ENCODE results near the gene MCTS1.
"Not testable (repeated sequence)": the region's sequence is repeated elsewhere in the genome, so short reads cannot be mapped to it uniquely, and the experiment has no call there.

MCTS1 gene

GRCh38 chrX:120603707-120604360, at the start of gene MCTS1:
Gene MCTS1 (plus strand): TSS chrX:120604101. CDS start chrX:120604237, 136 bp downstream.
- DNase-seq (ENCODE audit: low read depth in 2 of 2) = peak; percentile 47 to 61

GRCh38 chrX:120556251-120556650, 47.6 kb upstream of the MCTS1 start:
- no peak for DNase-seq (ENCODE audit: low read depth in 2 of 2)

DNA sequence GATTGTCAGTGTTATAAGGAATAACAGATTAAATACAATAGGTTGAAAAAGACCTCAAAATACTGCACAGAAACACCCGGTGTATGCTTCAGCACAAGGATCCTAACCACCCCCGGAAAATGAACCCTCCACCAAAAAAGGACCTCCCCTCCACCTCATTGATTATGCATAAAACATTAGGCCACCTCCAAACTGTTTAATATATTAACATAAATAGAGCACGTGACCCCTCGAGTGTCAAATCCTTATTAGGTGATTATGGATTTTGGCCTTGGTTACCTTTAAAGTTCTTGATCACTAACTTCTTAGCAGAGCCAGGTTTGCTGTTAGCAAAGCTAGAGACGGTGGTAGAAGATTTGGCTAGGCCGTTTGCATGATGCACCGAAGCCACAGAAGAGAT, 44.1 kb upstream of the MCTS1 start:
- DNase-seq (ENCODE audit: low read depth in 2 of 2) = no peak

DNA sequence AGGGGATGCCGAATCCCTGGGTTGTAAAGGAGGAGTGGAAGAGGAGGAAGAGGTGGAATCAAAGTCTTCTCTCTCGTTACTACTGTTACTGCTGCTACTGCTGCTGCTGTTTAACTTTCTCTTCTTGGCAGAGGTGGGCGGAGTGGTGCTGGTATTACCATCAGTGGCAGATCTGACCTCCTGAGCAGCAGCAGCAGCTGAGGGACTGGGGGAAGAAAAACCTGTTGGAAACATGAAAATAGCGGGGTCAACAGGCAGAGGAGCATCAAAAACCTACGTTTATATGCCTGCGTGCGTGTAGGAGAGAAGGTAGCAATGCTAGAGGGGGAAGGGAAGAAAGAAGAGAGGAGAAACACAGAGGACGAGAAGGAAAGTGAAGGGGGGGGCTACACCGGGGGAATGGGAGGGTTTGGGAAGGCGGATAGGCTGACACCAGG, 43.5 kb upstream of the MCTS1 start:
- DNase-seq (ENCODE audit: low read depth in 2 of 2) = peak in 1 of 2 donors; percentile 3

DNA sequence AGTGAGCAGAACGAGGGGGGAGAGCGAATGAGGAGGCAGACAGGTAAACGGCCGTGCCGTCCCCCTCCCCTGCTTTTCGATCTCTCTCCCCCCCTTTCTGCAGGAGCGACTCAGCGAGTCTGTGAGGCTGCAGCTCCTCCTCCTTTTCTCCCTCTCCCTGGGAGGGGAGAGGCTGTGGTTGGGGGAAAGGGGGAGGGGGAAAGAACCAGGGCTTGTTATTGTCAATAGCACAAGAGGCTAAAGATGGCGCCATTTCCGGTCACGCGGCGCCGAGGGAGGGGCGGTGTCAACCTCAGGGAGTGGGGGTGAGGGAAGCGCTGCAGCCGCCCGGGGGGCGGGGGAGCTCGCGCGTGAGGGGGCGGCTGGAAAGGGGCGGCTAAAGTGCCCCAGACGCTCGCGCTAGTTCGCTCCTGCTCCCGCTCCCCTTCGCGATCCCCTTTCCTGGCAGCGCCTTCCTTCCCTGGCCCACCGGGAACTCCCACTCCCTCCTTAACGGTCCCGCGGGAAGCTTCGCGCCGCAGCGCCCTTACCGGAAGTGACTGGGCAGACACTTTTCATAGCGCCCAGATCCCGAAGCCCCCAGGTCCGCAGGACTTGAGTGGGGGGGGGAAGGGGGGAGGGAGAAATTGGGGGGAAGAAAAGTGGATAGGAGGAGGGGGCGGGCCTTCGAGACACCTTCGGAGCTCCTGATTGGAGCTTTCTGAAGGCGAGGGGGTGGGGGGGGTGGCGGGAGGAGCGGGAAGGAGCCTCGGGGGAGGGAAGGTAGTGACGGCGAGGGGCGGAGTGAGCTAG, 42.9 kb upstream of the MCTS1 start, which contains the start of gene CUL4B:
Gene CUL4B (minus strand): TSS at position 121 of the 792 bp plus-strand sequence. CDS start 324 bp downstream, outside the sequence.
- peak; percentile 80 to 84 for DNase-seq (ENCODE audit: low read depth in 2 of 2)

GRCh38 chrX:120561634-120562568, 42.0 kb upstream of the MCTS1 start:
- no peak for DNase-seq (ENCODE audit: low read depth in 2 of 2)

DNA sequence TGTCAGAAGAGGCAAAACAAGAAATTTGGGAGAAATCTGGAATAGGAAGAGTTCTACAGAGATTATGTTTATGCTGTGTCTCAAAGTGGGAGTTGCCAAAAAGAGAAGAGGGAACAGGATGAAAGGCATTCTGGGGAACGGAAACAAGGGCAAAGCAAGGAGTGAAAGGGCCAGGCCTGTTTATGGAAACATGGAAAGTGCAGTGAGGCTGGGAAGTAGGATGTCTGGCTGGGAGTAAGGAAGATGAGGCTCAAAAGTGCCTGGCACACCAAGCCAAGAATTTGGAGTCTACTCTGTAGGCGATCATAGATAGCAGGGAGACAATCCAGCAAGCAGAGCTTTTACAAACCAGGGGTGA, 41.4 kb upstream of the MCTS1 start:
- DNase-seq (ENCODE audit: low read depth in 2 of 2) = no peak

DNA sequence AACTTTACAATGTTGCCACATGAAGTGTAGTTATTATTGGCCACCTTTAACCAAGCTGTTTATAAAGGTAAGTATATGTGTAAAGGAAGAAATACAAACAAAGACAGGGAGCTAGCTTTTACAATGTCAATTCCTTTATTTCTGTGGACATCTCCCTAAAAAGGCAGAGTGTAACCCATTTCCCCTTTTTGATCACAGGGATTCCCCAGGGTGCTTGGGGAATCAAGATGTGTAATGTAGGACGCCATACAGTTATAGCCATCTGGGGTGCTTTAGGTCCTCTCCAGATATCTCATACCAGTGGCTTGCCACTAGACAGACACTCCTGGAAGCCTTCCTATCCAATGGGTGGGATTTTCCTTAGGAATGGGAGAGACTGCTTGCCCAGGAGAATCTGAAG, 39.0 kb upstream of the MCTS1 start:
- no peak for DNase-seq (ENCODE audit: low read depth in 2 of 2)

DNA sequence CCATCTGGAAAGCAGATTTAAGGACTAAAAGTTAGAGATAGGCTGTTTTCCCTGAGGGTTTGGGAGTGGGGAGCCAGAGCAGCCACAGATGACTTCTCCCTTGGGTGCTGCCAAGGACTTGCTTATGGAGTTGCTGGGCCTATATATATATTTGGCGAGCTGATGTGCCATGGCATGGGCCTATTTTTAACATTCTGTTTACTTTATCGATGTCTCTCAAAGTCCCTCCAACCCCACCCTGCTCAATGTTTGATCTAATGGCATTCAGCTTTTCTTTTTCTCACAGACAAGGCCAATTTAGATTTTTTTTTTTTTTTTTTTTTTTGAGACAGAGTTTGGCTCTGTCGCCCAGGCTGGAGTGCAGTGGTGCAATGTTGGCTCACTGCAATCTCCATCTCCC, 37.1 kb upstream of the MCTS1 start:
- DNase-seq (ENCODE audit: low read depth in 2 of 2) = no peak

GRCh38 chrX:120568035-120568434, 35.9 kb upstream of the MCTS1 start:
- no peak for DNase-seq (ENCODE audit: low read depth in 2 of 2)

- DNase-seq (ENCODE audit: low read depth in 2 of 2) = no peak
These were observed 35.3 kb upstream of the MCTS1 start for GRCh38 chrX:120568609-120569008.

- no peak for DNase-seq (ENCODE audit: low read depth in 2 of 2)
These were observed 33.8 kb upstream of the MCTS1 start for GRCh38 chrX:120570011-120570600.

GRCh38 chrX:120573806-120574205, 30.1 kb upstream of the MCTS1 start:
- not testable (repeated sequence) for DNase-seq (ENCODE audit: low read depth in 2 of 2)

- DNase-seq (ENCODE audit: low read depth in 2 of 2) = no peak
These were observed 28.4 kb upstream of the MCTS1 start for GRCh38 chrX:120575379-120576114.

- DNase-seq (ENCODE audit: low read depth in 2 of 2) = no peak
These were observed 18.2 kb upstream of the MCTS1 start for GRCh38 chrX:120585702-120586101.

DNA sequence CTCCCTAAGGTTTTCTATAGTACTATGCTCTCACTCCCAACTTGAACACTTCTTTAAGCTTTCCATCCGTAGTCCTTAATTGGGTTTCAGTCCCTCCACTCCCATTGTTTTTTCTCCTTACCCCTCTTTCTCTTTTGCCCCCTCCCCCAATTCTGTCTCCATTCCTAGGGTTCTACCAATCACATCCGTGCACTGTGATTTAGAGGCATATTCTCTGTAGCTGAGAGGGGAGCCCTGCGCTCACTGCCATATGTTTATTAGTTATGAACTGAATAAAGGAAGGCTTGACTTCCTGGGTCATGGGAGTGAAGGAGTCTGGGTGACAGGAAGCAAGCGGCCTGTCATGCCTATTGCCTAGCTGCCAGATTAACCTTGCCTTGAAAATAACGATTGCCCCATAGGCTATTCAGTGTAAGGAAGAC, 471 bp downstream of the MCTS1 start:
- DNase-seq (ENCODE audit: low read depth in 2 of 2) = peak in 1 of 2 donors; percentile 0

- DNase-seq (ENCODE audit: low read depth in 2 of 2) = no peak
These were observed 8.2 kb downstream of the MCTS1 start for GRCh38 chrX:120612086-120612485.

- DNase-seq (ENCODE audit: low read depth in 2 of 2) = no peak
These were observed 10.9 kb downstream of the MCTS1 start for GRCh38 chrX:120614816-120615215.

GRCh38 chrX:120617996-120618630, 14.2 kb downstream of the MCTS1 start:
- no peak for DNase-seq (ENCODE audit: low read depth in 2 of 2)

DNA sequence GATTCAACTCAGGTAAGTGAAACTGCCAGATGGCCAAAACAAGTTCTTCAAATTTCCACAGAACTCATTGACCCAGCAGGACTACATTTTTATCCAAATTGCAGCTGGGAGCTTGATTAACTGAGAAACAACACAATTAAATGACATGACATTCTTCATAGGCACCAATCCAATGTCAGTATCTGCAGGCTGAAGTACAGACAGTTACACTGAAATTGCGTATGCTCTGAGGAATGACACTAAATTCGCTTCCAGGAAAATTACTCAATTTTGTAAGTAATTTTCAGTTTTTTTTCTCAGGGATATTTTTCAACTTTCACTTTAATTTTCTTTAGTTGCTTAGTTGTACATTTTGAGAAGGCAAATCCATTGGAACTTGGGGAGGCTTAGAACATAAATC, 21.5 kb downstream of the MCTS1 start:
- DNase-seq (ENCODE audit: low read depth in 2 of 2) = no peak
